ENCODE results near the gene GOLGA1.

- TF ChIP-seq, protein P1, sequence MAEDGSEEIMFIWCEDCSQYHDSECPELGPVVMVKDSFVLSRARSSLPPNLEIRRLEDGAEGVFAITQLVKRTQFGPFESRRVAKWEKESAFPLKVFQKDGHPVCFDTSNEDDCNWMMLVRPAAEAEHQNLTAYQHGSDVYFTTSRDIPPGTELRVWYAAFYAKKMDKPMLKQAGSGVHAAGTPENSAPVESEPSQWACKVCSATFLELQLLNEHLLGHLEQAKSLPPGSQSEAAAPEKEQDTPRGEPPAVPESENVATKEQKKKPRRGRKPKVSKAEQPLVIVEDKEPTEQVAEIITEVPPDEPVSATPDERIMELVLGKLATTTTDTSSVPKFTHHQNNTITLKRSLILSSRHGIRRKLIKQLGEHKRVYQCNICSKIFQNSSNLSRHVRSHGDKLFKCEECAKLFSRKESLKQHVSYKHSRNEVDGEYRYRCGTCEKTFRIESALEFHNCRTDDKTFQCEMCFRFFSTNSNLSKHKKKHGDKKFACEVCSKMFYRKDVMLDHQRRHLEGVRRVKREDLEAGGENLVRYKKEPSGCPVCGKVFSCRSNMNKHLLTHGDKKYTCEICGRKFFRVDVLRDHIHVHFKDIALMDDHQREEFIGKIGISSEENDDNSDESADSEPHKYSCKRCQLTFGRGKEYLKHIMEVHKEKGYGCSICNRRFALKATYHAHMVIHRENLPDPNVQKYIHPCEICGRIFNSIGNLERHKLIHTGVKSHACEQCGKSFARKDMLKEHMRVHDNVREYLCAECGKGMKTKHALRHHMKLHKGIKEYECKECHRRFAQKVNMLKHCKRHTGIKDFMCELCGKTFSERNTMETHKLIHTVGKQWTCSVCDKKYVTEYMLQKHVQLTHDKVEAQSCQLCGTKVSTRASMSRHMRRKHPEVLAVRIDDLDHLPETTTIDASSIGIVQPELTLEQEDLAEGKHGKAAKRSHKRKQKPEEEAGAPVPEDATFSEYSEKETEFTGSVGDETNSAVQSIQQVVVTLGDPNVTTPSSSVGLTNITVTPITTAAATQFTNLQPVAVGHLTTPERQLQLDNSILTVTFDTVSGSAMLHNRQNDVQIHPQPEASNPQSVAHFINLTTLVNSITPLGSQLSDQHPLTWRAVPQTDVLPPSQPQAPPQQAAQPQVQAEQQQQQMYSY (CRISPR knock-in tag; IDR thresholded peaks at IDR 0.05): no peak
- no peak for TF ChIP-seq USF2 (IDR thresholded peaks at IDR 0.05; ENCODE audit: borderline replicate concordance, low read depth, low read length)
- TF ChIP-seq, protein P2, sequence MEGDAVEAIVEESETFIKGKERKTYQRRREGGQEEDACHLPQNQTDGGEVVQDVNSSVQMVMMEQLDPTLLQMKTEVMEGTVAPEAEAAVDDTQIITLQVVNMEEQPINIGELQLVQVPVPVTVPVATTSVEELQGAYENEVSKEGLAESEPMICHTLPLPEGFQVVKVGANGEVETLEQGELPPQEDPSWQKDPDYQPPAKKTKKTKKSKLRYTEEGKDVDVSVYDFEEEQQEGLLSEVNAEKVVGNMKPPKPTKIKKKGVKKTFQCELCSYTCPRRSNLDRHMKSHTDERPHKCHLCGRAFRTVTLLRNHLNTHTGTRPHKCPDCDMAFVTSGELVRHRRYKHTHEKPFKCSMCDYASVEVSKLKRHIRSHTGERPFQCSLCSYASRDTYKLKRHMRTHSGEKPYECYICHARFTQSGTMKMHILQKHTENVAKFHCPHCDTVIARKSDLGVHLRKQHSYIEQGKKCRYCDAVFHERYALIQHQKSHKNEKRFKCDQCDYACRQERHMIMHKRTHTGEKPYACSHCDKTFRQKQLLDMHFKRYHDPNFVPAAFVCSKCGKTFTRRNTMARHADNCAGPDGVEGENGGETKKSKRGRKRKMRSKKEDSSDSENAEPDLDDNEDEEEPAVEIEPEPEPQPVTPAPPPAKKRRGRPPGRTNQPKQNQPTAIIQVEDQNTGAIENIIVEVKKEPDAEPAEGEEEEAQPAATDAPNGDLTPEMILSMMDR (IDR thresholded peaks at IDR 0.05 in 2 of 3, conservative IDR thresholded peaks at IDR 0.05 in 1 of 3; ENCODE audit: control insufficient read depth in 2 of 3, extremely low read depth in 1 of 3, insufficient read depth in 1 of 3, low read depth in 3 of 3, low read length in 3 of 3): no peak
- TF ChIP-seq TARDBP (IDR thresholded peaks at IDR 0.05; ENCODE audit: borderline replicate concordance): no peak
- TF ChIP-seq CEBPB (IDR thresholded peaks at IDR 0.05; ENCODE audit: borderline replicate concordance in 1 of 2, low read depth in 2 of 2, low read length in 2 of 2): no peak
- TF ChIP-seq BHLHE40 (IDR thresholded peaks at IDR 0.05; ENCODE audit: borderline replicate concordance in 1 of 2, low read depth in 2 of 2, low read length in 1 of 2): no peak
- no peak for TF ChIP-seq RAD21 (IDR thresholded peaks at IDR 0.05; ENCODE audit: insufficient read depth, low read depth, low read length)
- no peak for TF ChIP-seq EGR1 (IDR thresholded peaks at IDR 0.05; ENCODE audit: borderline replicate concordance in 1 of 2, low read depth in 2 of 2, low read length in 2 of 2)
- no peak for TF ChIP-seq FOXK2 (IDR thresholded peaks at IDR 0.05)
- no peak for TF ChIP-seq BCL11A (IDR thresholded peaks at IDR 0.05; ENCODE audit: low read depth, low read length)
- TF ChIP-seq POLR2AphosphoS5 (IDR thresholded peaks at IDR 0.05; ENCODE audit: low read length): no peak
- TF ChIP-seq, protein P3, sequence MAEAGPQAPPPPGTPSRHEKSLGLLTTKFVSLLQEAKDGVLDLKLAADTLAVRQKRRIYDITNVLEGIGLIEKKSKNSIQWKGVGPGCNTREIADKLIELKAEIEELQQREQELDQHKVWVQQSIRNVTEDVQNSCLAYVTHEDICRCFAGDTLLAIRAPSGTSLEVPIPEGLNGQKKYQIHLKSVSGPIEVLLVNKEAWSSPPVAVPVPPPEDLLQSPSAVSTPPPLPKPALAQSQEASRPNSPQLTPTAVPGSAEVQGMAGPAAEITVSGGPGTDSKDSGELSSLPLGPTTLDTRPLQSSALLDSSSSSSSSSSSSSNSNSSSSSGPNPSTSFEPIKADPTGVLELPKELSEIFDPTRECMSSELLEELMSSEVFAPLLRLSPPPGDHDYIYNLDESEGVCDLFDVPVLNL (IDR thresholded peaks at IDR 0.05; ENCODE audit: low read depth, low read length): no peak
- no peak for TF ChIP-seq ATF3 (IDR thresholded peaks at IDR 0.05; ENCODE audit: borderline replicate concordance, extremely low read depth, low read depth, low read length)
- TF ChIP-seq CREM (IDR thresholded peaks at IDR 0.05; ENCODE audit: low read depth): no peak
These were observed 939 bp downstream of the GOLGA1 start for GRCh38 chr9:124939944-124940343.
